Measurements from ENCODE around the gene SYNGR4.

SYNGR4 gene

GRCh38 chr19:48373567-48373966 lies 9.4 kb downstream of the SYNGR4 start:
- DNase-seq, result no peak
- Histone ChIP-seq H3K27me3 (no peaks in the 10 kb centered on the region), H3K4me3 (ENCODE audit: low read depth, low read length) (no peak overlapping the region), H3K4me1 (peaks cover 22% of the 10 kb centered on the region), H3K36me3 (no peaks in the 10 kb centered on the region), H3K9me3 (no peaks in the 10 kb centered on the region)
- TF ChIP-seq, protein P1, sequence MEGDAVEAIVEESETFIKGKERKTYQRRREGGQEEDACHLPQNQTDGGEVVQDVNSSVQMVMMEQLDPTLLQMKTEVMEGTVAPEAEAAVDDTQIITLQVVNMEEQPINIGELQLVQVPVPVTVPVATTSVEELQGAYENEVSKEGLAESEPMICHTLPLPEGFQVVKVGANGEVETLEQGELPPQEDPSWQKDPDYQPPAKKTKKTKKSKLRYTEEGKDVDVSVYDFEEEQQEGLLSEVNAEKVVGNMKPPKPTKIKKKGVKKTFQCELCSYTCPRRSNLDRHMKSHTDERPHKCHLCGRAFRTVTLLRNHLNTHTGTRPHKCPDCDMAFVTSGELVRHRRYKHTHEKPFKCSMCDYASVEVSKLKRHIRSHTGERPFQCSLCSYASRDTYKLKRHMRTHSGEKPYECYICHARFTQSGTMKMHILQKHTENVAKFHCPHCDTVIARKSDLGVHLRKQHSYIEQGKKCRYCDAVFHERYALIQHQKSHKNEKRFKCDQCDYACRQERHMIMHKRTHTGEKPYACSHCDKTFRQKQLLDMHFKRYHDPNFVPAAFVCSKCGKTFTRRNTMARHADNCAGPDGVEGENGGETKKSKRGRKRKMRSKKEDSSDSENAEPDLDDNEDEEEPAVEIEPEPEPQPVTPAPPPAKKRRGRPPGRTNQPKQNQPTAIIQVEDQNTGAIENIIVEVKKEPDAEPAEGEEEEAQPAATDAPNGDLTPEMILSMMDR (IDR thresholded peaks at IDR 0.05; ENCODE audit: low read depth, low read length), result no peak

GRCh38 chr19:48378194-48378570 lies 14.0 kb downstream of the SYNGR4 start:
- H3K4me1 ChIP-seq, result no peaks in the 10 kb centered on the region; the same call in 1 of the 2 replicates
- H3K4me3 ChIP-seq (ENCODE audit: low read depth, low read length), result no peak overlapping the region

DNA sequence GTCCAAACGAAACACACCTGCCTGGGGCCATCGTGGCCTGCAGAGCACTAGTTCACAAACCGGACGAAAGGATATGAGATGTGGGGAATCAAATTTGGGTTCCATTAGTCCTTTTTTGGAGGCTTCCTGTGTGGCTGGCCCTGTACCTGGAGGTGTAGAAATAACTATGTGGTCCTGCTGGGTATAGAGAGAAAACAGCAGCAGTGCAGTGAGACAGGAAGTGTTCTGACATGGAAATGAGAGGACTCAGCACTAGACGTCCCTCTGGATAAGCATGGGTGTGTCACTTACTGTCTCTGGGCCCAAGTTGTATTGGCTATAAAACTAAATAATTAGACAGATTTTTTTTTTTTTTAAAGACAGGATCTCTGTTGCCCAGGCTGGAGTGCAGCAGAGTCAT lies 14.9 kb downstream of the SYNGR4 start:
- H3K36me3 ChIP-seq, result peaks cover 10% of the 10 kb centered on the region

More at GRCh38 chr19:48378194-48378570, 14.0 kb downstream of the SYNGR4 start:
- no peak for DNase-seq
- H3K27me3 ChIP-seq, result no peaks in the 10 kb centered on the region
- peaks cover 1% of the 10 kb centered on the region; the same call in 1 of the 2 replicates for H3K36me3 ChIP-seq
- TF ChIP-seq, protein P1 (IDR thresholded peaks at IDR 0.05; ENCODE audit: low read depth, low read length), result no peak
- no peaks in the 10 kb centered on the region for H3K9me3 ChIP-seq

GRCh38 chr19:48381178-48381950 lies 17.2 kb downstream of the SYNGR4 start:
- H3K4me3 ChIP-seq (ENCODE audit: low read depth, low read length), result no peak overlapping the region
- peaks cover 21% of the 10 kb centered on the region for H3K36me3 ChIP-seq
- H3K4me1 ChIP-seq, result no peaks in the 10 kb centered on the region
- TF ChIP-seq, protein P1 (IDR thresholded peaks at IDR 0.05; ENCODE audit: low read depth, low read length), result no peak
- DNase-seq, result no peak
- no peaks in the 10 kb centered on the region for H3K9me3 ChIP-seq
- H3K27me3 ChIP-seq, result no peaks in the 10 kb centered on the region

More for the DNA sequence above, 14.9 kb downstream of the SYNGR4 start:
- H3K27me3 ChIP-seq, result no peaks in the 10 kb centered on the region
- TF ChIP-seq, protein P1 (IDR thresholded peaks at IDR 0.05; ENCODE audit: low read depth, low read length), result no peak
- H3K9me3 ChIP-seq, result no peaks in the 10 kb centered on the region
- H3K4me3 ChIP-seq (ENCODE audit: low read depth, low read length), result no peak overlapping the region
- no peaks in the 10 kb centered on the region for H3K4me1 ChIP-seq
- no peak for DNase-seq

GRCh38 chr19:48382286-48382685 lies 18.1 kb downstream of the SYNGR4 start:
- Histone ChIP-seq H3K27me3 (no peaks in the 10 kb centered on the region), H3K36me3 (peaks cover 30% of the 10 kb centered on the region), H3K4me1 (no peaks in the 10 kb centered on the region), H3K9me3 (no peaks in the 10 kb centered on the region), H3K4me3 (ENCODE audit: low read depth, low read length) (no peak overlapping the region)
- no peak for DNase-seq
- TF ChIP-seq, protein P1 (IDR thresholded peaks at IDR 0.05; ENCODE audit: low read depth, low read length), result no peak

DNA sequence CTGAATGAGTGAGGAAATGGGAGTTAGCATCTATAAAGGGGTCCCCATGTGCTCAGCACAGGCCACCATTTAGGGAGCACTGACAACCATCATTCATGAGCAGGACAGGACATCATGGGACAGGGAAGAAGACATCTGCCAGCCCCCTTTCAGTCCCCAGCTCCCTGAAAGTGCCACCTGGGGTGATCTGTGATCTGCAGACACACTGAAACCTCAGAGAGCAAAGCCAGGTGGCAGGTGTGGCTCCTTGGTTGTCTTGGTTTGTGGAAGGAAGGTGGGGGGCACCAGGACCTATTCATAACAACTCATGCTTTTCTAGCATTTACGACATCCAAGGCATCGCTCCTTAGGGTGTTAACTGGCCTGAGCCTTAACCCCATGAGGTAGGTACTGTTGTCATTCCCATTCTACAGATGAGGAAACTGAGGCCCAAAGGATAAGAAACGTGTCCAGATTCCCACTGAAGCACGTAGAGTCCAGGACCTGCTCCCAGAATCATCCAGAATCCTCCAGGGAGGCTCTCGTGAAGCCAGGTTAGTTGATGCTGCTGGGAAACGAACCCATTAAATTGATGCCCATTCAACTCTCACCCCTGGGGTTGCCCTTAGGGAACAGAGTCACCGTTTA lies 21.4 kb downstream of the SYNGR4 start:
- no peaks in the 10 kb centered on the region for H3K9me3 ChIP-seq
- peaks cover 47% of the 10 kb centered on the region for H3K36me3 ChIP-seq
- H3K4me3 ChIP-seq (ENCODE audit: low read depth, low read length), result no peak overlapping the region
- TF ChIP-seq, protein P1 (IDR thresholded peaks at IDR 0.05; ENCODE audit: low read depth, low read length), result no peak
- DNase-seq, result no peak
- H3K4me1 ChIP-seq, result no peaks in the 10 kb centered on the region
- H3K27me3 ChIP-seq, result no peaks in the 10 kb centered on the region
